HepG2 (cell line): Measurements from ENCODE around the gene GYPC. TPM values are rescaled to one million over a fixed set of nuclear protein-coding genes. Genes with fewer than 3 reads are reported as not detected.

Source experiments
- ATAC-seq: fragments of 200-7000 bp; cut with Tn5 transposase; 3 replicates; pipeline ENCODE4 v1.9.1; 2020; ENCODE audit warnings: mild to moderate bottlenecking, moderate library complexity
- BruUV-seq: library from RNA; stranded (reverse); fragments of 400-500 nt; replicated peaks from 2 replicates; lab custom pipeline; 2021; lab: Mats Ljungman, UMichigan
- CTCF ChIA-PET: fragments of 300-600 bp; formaldehyde crosslinking; extraction: SDS; loops from one replicate; lab custom pipeline; 2021; ENCODE audit warnings: low total read pairs, inconsistent platforms, low intra/inter-chr PET ratio; lab: Yijun Ruan, JAX
- POLR2A ChIA-PET: fragments of 350-600 bp; sonication (Branson Sonifier 250); formaldehyde crosslinking; loops from one replicate; lab custom pipeline; 2020; ENCODE audit warnings: antibody characterized with exemption, inconsistent platforms; lab: Yijun Ruan, JAX
- DNase-seq: peaks from one replicate; pipeline ENCODE4 v3.0.0-alpha.2; 2015; ENCODE audit warnings: low spot score
- FAIRE-seq: peaks from 3 replicates; lab custom pipeline; 2011; peaks lifted over from hg19 to GRCh38; lab: Jason Lieb, UNC
- H2AFZ ChIP-seq: one replicate; pipeline ENCODE4 v1.6.1; 2011; ENCODE audit warnings: low read length, inconsistent platforms
- H3K27ac ChIP-seq: fragments of 300-600 bp; 3 replicates; pipeline ENCODE4 v1.8.0; 2011; ENCODE audit warnings: mixed run types, mild to moderate bottlenecking, mixed read lengths, low read length, inconsistent platforms; ENCODE audit not compliant: insufficient read depth; ENCODE audit errors: extremely low read length
- H3K27me3 ChIP-seq, 2 experiments: fragments of 200-600 bp in 1 of 2; 2 replicates in 1 of 2; 3 replicates in 1 of 2; pipeline versions ENCODE4 v1.6.0 to v1.8.0; 2011; ENCODE audit warnings: low read length in 2 of 2, mild to moderate bottlenecking in 2 of 2, moderate library complexity in 2 of 2, inconsistent platforms in 1 of 2; ENCODE audit not compliant: insufficient read depth in 2 of 2, control insufficient read depth in 1 of 2
- H3K36me3 ChIP-seq, 2 experiments: fragments of 200-600 bp in 1 of 2; replicated peaks in 1 of 2; 2 replicates in 1 of 2; 3 replicates in 1 of 2; pipeline versions ENCODE4 v1.5.1 to v1.8.0; 2011; ENCODE audit warnings: low read length in 2 of 2, inconsistent platforms in 1 of 2; ENCODE audit not compliant: insufficient read depth in 2 of 2, control insufficient read depth in 1 of 2
- H3K4me1 ChIP-seq: 2 replicates; pipeline ENCODE4 v1.5.1; 2012; ENCODE audit warnings: low read length, inconsistent platforms; ENCODE audit not compliant: insufficient read depth
- H3K4me2 ChIP-seq: 2 replicates; pipeline ENCODE4 v1.6.0; 2011; ENCODE audit warnings: low read depth, low read length, inconsistent platforms
- H3K4me3 ChIP-seq, 3 experiments: fragments of 200-600 bp in 1 of 3; sonication (generic), shearing (Covaris generic) in 1 of 3; replicated peaks in 1 of 3; 2 replicates each; pipeline ENCODE4 v1.5.1; 2011 to 2016; ENCODE audit warnings: low read length in 3 of 3, inconsistent platforms in 2 of 3, low read depth in 2 of 3, mild to moderate bottlenecking in 2 of 3, control low read depth in 1 of 3, mixed read lengths in 1 of 3; ENCODE audit not compliant: insufficient read depth in 1 of 3
- H3K79me2 ChIP-seq: one replicate; pipeline ENCODE4 v1.6.1; 2011; ENCODE audit warnings: low read length, inconsistent platforms; ENCODE audit not compliant: insufficient read depth
- H3K9ac ChIP-seq: 2 replicates; pipeline ENCODE4 v1.6.0; 2011; ENCODE audit warnings: mild to moderate bottlenecking, low read depth, low read length, inconsistent platforms; ENCODE audit not compliant: insufficient read depth
- H3K9me3 ChIP-seq: 2 replicates; pipeline ENCODE4 v1.5.1; 2012; ENCODE audit warnings: mild to moderate bottlenecking, low read length
- H4K20me1 ChIP-seq: 2 replicates; pipeline ENCODE4 v1.6.0; 2011; ENCODE audit warnings: inconsistent platforms, mild to moderate bottlenecking, low read length, moderate library complexity; ENCODE audit not compliant: insufficient read depth
- ELF4 ChIP-seq: sonication (generic); formaldehyde crosslinking; IDR thresholded peaks from 2 replicates; pipeline ENCODE4 v1.5.0; 2020; ENCODE audit warnings: missing genetic modification reagents, mild to moderate bottlenecking, moderate library complexity, borderline replicate concordance
- HOXA3 ChIP-seq: sonication (generic); formaldehyde crosslinking; IDR thresholded peaks from 2 replicates; pipeline ENCODE4 v1.5.0; 2020; ENCODE audit warnings: missing genetic modification reagents
- JUND ChIP-seq: sonication (generic); formaldehyde crosslinking; IDR thresholded peaks from 2 replicates; pipeline ENCODE4 v1.8.0; 2022; ENCODE audit warnings: mild to moderate bottlenecking, missing genetic modification reagents
- ZMYM3 ChIP-seq: sonication (generic); formaldehyde crosslinking; IDR thresholded peaks from 2 replicates; pipeline ENCODE4 v1.5.1; 2020; ENCODE audit warnings: mild to moderate bottlenecking, missing genetic modification reagents
- ZNF224 ChIP-seq: sonication (generic); formaldehyde crosslinking; IDR thresholded peaks from 2 replicates; pipeline ENCODE4 v1.5.0; 2020; ENCODE audit warnings: mild to moderate bottlenecking, missing genetic modification reagents
- ZNF441 ChIP-seq: sonication (generic); formaldehyde crosslinking; IDR thresholded peaks from 2 replicates; pipeline ENCODE4 v1.7.0; 2021; ENCODE audit warnings: missing genetic modification reagents, borderline replicate concordance
- ZNF761 ChIP-seq: sonication (generic); formaldehyde crosslinking; conservative IDR thresholded peaks from 2 replicates; pipeline ENCODE4 v1.4.0; 2020; ENCODE audit warnings: mild to moderate bottlenecking, missing genetic modification reagents
- WGBS: methylation state at CpG from one replicate; pipeline ENCODE4 v1.1.6; 2017; ENCODE audit warnings: low lambda C conversion rate; 5-methylcytosine and 5-hydroxymethylcytosine counted together
- in situ Hi-C: cut with HindIII; loops from 2 replicates; pipeline ENCODE4 v1.10.0; 2017; ENCODE audit warnings: low pct_unique_long_range_greater_than_20kb; ENCODE audit not compliant: extremely low pct_ligation_motif_present
- intact Hi-C: fragments of 100-400 bp; cut with micrococcal nuclease; formaldehyde crosslinking; loops from one replicate; pipeline ENCODE4 v1.10.0; 2022; ENCODE audit not compliant: unreplicated experiment
- polyA plus RNA-seq, 8 experiments: library from polyadenylated mRNA; depleted of rRNA in 3 of 8; stranded (reverse) in 7 of 8; unstranded in 1 of 8; fragments of >200 nt; fragmentation: Illumina TruSeq in 4 of 8; extraction: Trizol in 4 of 8; gene quantifications; 2 replicates each; pipeline versions ENCODE4 v1.2.1 to v1.2.3, GENCODE V29; 2011 to 2016; ENCODE audit warnings: low read depth in 4 of 8, missing spikeins in 1 of 8, mixed read lengths in 1 of 8; ENCODE audit not compliant: insufficient read depth in 1 of 8
- total RNA-seq, 5 experiments: library from RNA; depleted of rRNA; stranded (reverse); fragments of >200 nt; fragmentation: Illumina TruSeq; extraction: Trizol; gene quantifications; 2 replicates each; pipeline ENCODE4 v1.2.3, GENCODE V29; 2016; ENCODE audit warnings: low read depth in 1 of 5

Gene GYPC
- total and polyA plus RNA-seq, 2 of the 13 experiments (the other 11 are each of a cell fraction or from before 2014, with no cell fraction given) = not detected

DNA sequence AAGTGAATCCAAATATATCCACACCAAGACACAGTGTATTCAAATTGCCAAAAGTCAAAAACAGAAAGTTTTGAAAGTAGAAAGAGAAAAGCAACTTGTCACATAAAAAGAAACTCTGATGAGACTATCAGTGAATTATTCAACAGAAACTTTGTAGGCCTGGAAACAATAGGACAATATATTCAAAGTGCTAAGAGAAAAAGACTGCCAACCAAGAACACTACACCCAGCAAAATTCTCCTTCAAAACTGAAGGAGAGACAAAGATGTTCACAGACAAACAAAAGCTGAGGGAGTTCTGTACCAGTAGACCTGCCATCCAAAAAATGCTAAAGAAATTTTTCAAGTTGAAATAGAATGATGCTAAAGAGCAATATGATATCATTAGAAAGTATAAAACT, 69.6 kb downstream of the GYPC start:
- ChIA-PET CTCF (no interaction called here), POLR2A (no interaction called here)
- no peaks in the 10 kb centered on the region for H3K36me3 ChIP-seq
- FAIRE-seq (no peak), DNase-seq (no peak), ATAC-seq (no peak)
- H3K27me3 ChIP-seq = peaks cover 0 to 22% of the 10 kb centered on the region in 2 experiments; a peak in 2 of 5 replicates
- H3K4me2 ChIP-seq = no peak overlapping the region
- no peak overlapping the region for H3K27ac ChIP-seq
- H2AFZ ChIP-seq = no peak overlapping the region
- no peaks in the 10 kb centered on the region for H3K79me2 ChIP-seq
- no peaks in the 10 kb centered on the region for H4K20me1 ChIP-seq
- TF ChIP-seq ELF4 (CRISPR knock-in tag) (no peak), JUND (no peak), ZNF761 (CRISPR knock-in tag) (no peak)
- intact Hi-C loops (no loop called here), in situ Hi-C loops (no loop called here)
- no TSS peak for BruUV-seq
- H3K4me1 ChIP-seq = no peaks in the 10 kb centered on the region
- H3K9ac ChIP-seq = no peak overlapping the region
- peaks cover 7% of the 10 kb centered on the region; the same call in 1 of the 2 replicates for H3K9me3 ChIP-seq
- H3K4me3 ChIP-seq = no peak overlapping the region

DNA sequence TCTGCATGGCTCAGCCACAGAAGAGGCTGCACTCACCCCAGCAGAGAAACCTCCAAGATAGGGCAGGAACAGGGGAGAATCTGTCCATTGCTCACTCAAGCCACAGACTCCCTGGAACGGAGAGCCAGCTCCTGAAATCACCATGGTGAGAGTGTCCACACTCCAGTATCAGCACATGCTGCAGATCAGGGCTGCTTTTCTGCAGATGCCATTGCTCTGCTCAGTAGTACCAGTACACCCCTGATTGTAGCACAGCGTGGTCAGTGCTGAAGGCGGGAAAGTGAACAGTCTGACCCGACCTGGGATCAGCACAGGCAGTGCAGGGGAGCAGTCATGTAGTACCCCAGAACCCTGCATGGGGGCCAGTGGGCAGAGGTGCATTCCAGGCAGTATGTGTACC, 73.9 kb downstream of the GYPC start:
- FAIRE-seq (no peak), DNase-seq (no peak), ATAC-seq (peak; percentile 49)
- Histone ChIP-seq H3K27ac (no peak overlapping the region), H3K4me3 (no peak overlapping the region), H2AFZ (no peak overlapping the region), H4K20me1 (no peaks in the 10 kb centered on the region), H3K27me3 (peaks cover 0 to 12% of the 10 kb centered on the region in 2 experiments; a peak in 1 of 5 replicates), H3K4me1 (no peaks in the 10 kb centered on the region), H3K79me2 (no peaks in the 10 kb centered on the region), H3K9ac (no peak overlapping the region), H3K36me3 (no peaks in the 10 kb centered on the region), H3K4me2 (no peak overlapping the region), H3K9me3 (peaks cover 7% of the 10 kb centered on the region; the same call in 1 of the 2 replicates)
- 0% methylated on average over 1 of the region's 4 CpGs for WGBS
- in situ Hi-C loops = no loop called here
- BruUV-seq = no TSS peak
- ChIA-PET CTCF (no interaction called here), POLR2A (no interaction called here)
- TF ChIP-seq ZMYM3 (no peak), HOXA3 (CRISPR knock-in tag) (no peak), ZNF224 (CRISPR knock-in tag) (no peak), ZNF441 (CRISPR knock-in tag) (no peak)
- intact Hi-C loops = no loop called here
